Measurements from ENCODE around the gene PLXND1.

PLXND1 gene

GRCh38 chr3:129601713-129602112, 4.8 kb downstream of the PLXND1 start:
- WGBS, 2 experiments, result 91 to 93% methylated on average over 5 of the region's 5 CpGs
- Histone ChIP-seq H3K27ac (ENCODE audit: insufficient read depth, low read depth, low read length, poor library complexity, severe bottlenecking) (no peak overlapping the region), H3K9me3 (ENCODE audit: control insufficient read depth, low read length) (no peaks in the 10 kb centered on the region), H3K36me3 (ENCODE audit: control insufficient read depth, insufficient read depth, low read length) (no peaks in the 10 kb centered on the region), H3K4me3 (ENCODE audit: insufficient read depth, low read depth, low read length) (no peak overlapping the region), H3K4me1 (ENCODE audit: control insufficient read depth, insufficient read depth, low read length) (peaks cover 50% of the 10 kb centered on the region), H3K27me3 (ENCODE audit: control insufficient read depth, insufficient read depth, low read length, poor library complexity, severe bottlenecking) (peaks cover 25% of the 10 kb centered on the region)

- no peak overlapping the region for H3K27ac ChIP-seq (ENCODE audit: insufficient read depth, low read depth, low read length, poor library complexity, severe bottlenecking)
- WGBS, 2 experiments, result 95 to 96% methylated on average over 2 of the region's 2 CpGs
- H3K27me3 ChIP-seq (ENCODE audit: control insufficient read depth, insufficient read depth, low read length, poor library complexity, severe bottlenecking), result peaks cover 15% of the 10 kb centered on the region
- no peak overlapping the region for H3K4me3 ChIP-seq (ENCODE audit: insufficient read depth, low read depth, low read length)
- no peaks in the 10 kb centered on the region for H3K36me3 ChIP-seq (ENCODE audit: control insufficient read depth, insufficient read depth, low read length)
- peaks cover 60% of the 10 kb centered on the region for H3K4me1 ChIP-seq (ENCODE audit: control insufficient read depth, insufficient read depth, low read length)
- no peaks in the 10 kb centered on the region for H3K9me3 ChIP-seq (ENCODE audit: control insufficient read depth, low read length)
Observed at GRCh38 chr3:129600348-129600747, 6.1 kb downstream of the PLXND1 start.

- Histone ChIP-seq H3K4me3 (ENCODE audit: insufficient read depth, low read depth, low read length) (no peak overlapping the region), H3K9me3 (ENCODE audit: control insufficient read depth, low read length) (no peaks in the 10 kb centered on the region), H3K27me3 (ENCODE audit: control insufficient read depth, insufficient read depth, low read length, poor library complexity, severe bottlenecking) (peaks cover 7% of the 10 kb centered on the region), H3K4me1 (ENCODE audit: control insufficient read depth, insufficient read depth, low read length) (peaks cover 60% of the 10 kb centered on the region), H3K27ac (ENCODE audit: insufficient read depth, low read depth, low read length, poor library complexity, severe bottlenecking) (no peak overlapping the region), H3K36me3 (ENCODE audit: control insufficient read depth, insufficient read depth, low read length) (no peaks in the 10 kb centered on the region)
- WGBS, 2 experiments, result 40 to 43% methylated on average over 5 of the region's 5 CpGs
Observed at GRCh38 chr3:129599607-129600006, 6.9 kb downstream of the PLXND1 start.

- no peak overlapping the region for H3K27ac ChIP-seq (ENCODE audit: insufficient read depth, low read depth, low read length, poor library complexity, severe bottlenecking)
- WGBS, 2 experiments, result 90 to 91% methylated on average over 19 of the region's 19 CpGs
Observed at GRCh38 chr3:129599073-129599472, 7.4 kb downstream of the PLXND1 start.

GRCh38 chr3:129598484-129598883, 8.0 kb downstream of the PLXND1 start:
- Histone ChIP-seq H3K36me3 (ENCODE audit: control insufficient read depth, insufficient read depth, low read length) (no peaks in the 10 kb centered on the region), H3K27me3 (ENCODE audit: control insufficient read depth, insufficient read depth, low read length, poor library complexity, severe bottlenecking) (no peaks in the 10 kb centered on the region), H3K4me1 (ENCODE audit: control insufficient read depth, insufficient read depth, low read length) (peaks cover 70% of the 10 kb centered on the region), H3K4me3 (ENCODE audit: insufficient read depth, low read depth, low read length) (no peak overlapping the region), H3K9me3 (ENCODE audit: control insufficient read depth, low read length) (no peaks in the 10 kb centered on the region), H3K27ac (ENCODE audit: insufficient read depth, low read depth, low read length, poor library complexity, severe bottlenecking) (no peak overlapping the region)
- WGBS, 2 experiments, result 86% methylated on average over 11 of the region's 11 CpGs

More at GRCh38 chr3:129599073-129599472, 7.4 kb downstream of the PLXND1 start:
- no peaks in the 10 kb centered on the region for H3K9me3 ChIP-seq (ENCODE audit: control insufficient read depth, low read length)
- no peaks in the 10 kb centered on the region for H3K36me3 ChIP-seq (ENCODE audit: control insufficient read depth, insufficient read depth, low read length)
- no peak overlapping the region for H3K4me3 ChIP-seq (ENCODE audit: insufficient read depth, low read depth, low read length)
- H3K27me3 ChIP-seq (ENCODE audit: control insufficient read depth, insufficient read depth, low read length, poor library complexity, severe bottlenecking), result peaks cover 2% of the 10 kb centered on the region
- H3K4me1 ChIP-seq (ENCODE audit: control insufficient read depth, insufficient read depth, low read length), result peaks cover 66% of the 10 kb centered on the region

GRCh38 chr3:129598000-129598381, 8.5 kb downstream of the PLXND1 start:
- no peaks in the 10 kb centered on the region for H3K9me3 ChIP-seq (ENCODE audit: control insufficient read depth, low read length)
- peaks cover 69% of the 10 kb centered on the region for H3K4me1 ChIP-seq (ENCODE audit: control insufficient read depth, insufficient read depth, low read length)
- H3K4me3 ChIP-seq (ENCODE audit: insufficient read depth, low read depth, low read length), result no peak overlapping the region
- WGBS, 2 experiments, result 42 to 44% methylated on average over 5 of the region's 5 CpGs
- no peaks in the 10 kb centered on the region for H3K36me3 ChIP-seq (ENCODE audit: control insufficient read depth, insufficient read depth, low read length)
- H3K27me3 ChIP-seq (ENCODE audit: control insufficient read depth, insufficient read depth, low read length, poor library complexity, severe bottlenecking), result no peaks in the 10 kb centered on the region
- H3K27ac ChIP-seq (ENCODE audit: insufficient read depth, low read depth, low read length, poor library complexity, severe bottlenecking), result peak overlapping the region; percentile 4

GRCh38 chr3:129597087-129597999, 9.1 kb downstream of the PLXND1 start:
- H3K36me3 ChIP-seq (ENCODE audit: control insufficient read depth, insufficient read depth, low read length), result no peaks in the 10 kb centered on the region
- H3K27me3 ChIP-seq (ENCODE audit: control insufficient read depth, insufficient read depth, low read length, poor library complexity, severe bottlenecking), result no peaks in the 10 kb centered on the region
- peaks cover 67% of the 10 kb centered on the region for H3K4me1 ChIP-seq (ENCODE audit: control insufficient read depth, insufficient read depth, low read length)
- 71 to 76% methylated on average over 31 of the region's 31 CpGs for WGBS, 2 experiments
- peak overlapping the region; percentile 29 for H3K27ac ChIP-seq (ENCODE audit: insufficient read depth, low read depth, low read length, poor library complexity, severe bottlenecking)
- H3K4me3 ChIP-seq (ENCODE audit: insufficient read depth, low read depth, low read length), result no peak overlapping the region
- no peaks in the 10 kb centered on the region for H3K9me3 ChIP-seq (ENCODE audit: control insufficient read depth, low read length)

GRCh38 chr3:129596194-129597086, 10.0 kb downstream of the PLXND1 start:
- no peaks in the 10 kb centered on the region for H3K9me3 ChIP-seq (ENCODE audit: control insufficient read depth, low read length)
- H3K27me3 ChIP-seq (ENCODE audit: control insufficient read depth, insufficient read depth, low read length, poor library complexity, severe bottlenecking), result no peaks in the 10 kb centered on the region
- H3K4me3 ChIP-seq (ENCODE audit: insufficient read depth, low read depth, low read length), result no peak overlapping the region
- no peaks in the 10 kb centered on the region for H3K36me3 ChIP-seq (ENCODE audit: control insufficient read depth, insufficient read depth, low read length)
- WGBS, 2 experiments, result 50 to 52% methylated on average over 27 of the region's 27 CpGs
- H3K4me1 ChIP-seq (ENCODE audit: control insufficient read depth, insufficient read depth, low read length), result peaks cover 69% of the 10 kb centered on the region
- no peak overlapping the region for H3K27ac ChIP-seq (ENCODE audit: insufficient read depth, low read depth, low read length, poor library complexity, severe bottlenecking)

- Histone ChIP-seq H3K27ac (ENCODE audit: insufficient read depth, low read depth, low read length, poor library complexity, severe bottlenecking) (no peak overlapping the region), H3K4me1 (ENCODE audit: control insufficient read depth, insufficient read depth, low read length) (peaks cover 69% of the 10 kb centered on the region), H3K27me3 (ENCODE audit: control insufficient read depth, insufficient read depth, low read length, poor library complexity, severe bottlenecking) (no peaks in the 10 kb centered on the region), H3K36me3 (ENCODE audit: control insufficient read depth, insufficient read depth, low read length) (no peaks in the 10 kb centered on the region), H3K9me3 (ENCODE audit: control insufficient read depth, low read length) (no peaks in the 10 kb centered on the region), H3K4me3 (ENCODE audit: insufficient read depth, low read depth, low read length) (no peak overlapping the region)
- WGBS, 2 experiments, result 81 to 82% methylated on average over 10 of the region's 10 CpGs
Observed at GRCh38 chr3:129595544-129596193, 10.8 kb downstream of the PLXND1 start.
